ENCODE data around the gene TELO2.

Gene TELO2

GRCh38 chr16:1526608-1527555 is 33.7 kb downstream of the TELO2 start:
- no peak overlapping the region for H3K4me3 ChIP-seq (ENCODE audit: low read depth, low read length)
- TF ChIP-seq CTCF (conservative IDR thresholded peaks at IDR 0.05; ENCODE audit: low read depth, low read length) = no peak
- no peak for DNase-seq (ENCODE audit: low read depth)

GRCh38 chr16:1527836-1528811 is 35.0 kb downstream of the TELO2 start:
- peak; percentile 33 for DNase-seq (ENCODE audit: low read depth)
- TF ChIP-seq CTCF (conservative IDR thresholded peaks at IDR 0.05; ENCODE audit: low read depth, low read length) = no peak

GRCh38 chr16:1528921-1529537 is 35.9 kb downstream of the TELO2 start:
- no peak for TF ChIP-seq CTCF (conservative IDR thresholded peaks at IDR 0.05; ENCODE audit: low read depth, low read length)
- H3K4me3 ChIP-seq (ENCODE audit: low read depth, low read length) = no peak overlapping the region
- no peak for DNase-seq (ENCODE audit: low read depth)

More at GRCh38 chr16:1527836-1528811, 35.0 kb downstream of the TELO2 start:
- H3K4me3 ChIP-seq (ENCODE audit: low read depth, low read length) = no peak overlapping the region

GRCh38 chr16:1530349-1530882 is 37.3 kb downstream of the TELO2 start:
- TF ChIP-seq CTCF (conservative IDR thresholded peaks at IDR 0.05; ENCODE audit: low read depth, low read length) = no peak
- DNase-seq (ENCODE audit: low read depth) = no peak
- H3K4me3 ChIP-seq (ENCODE audit: low read depth, low read length) = no peak overlapping the region

GRCh38 chr16:1530883-1531637 is 37.9 kb downstream of the TELO2 start:
- peak; percentile 42 for DNase-seq (ENCODE audit: low read depth)
- no peak for TF ChIP-seq CTCF (conservative IDR thresholded peaks at IDR 0.05; ENCODE audit: low read depth, low read length)
- H3K4me3 ChIP-seq (ENCODE audit: low read depth, low read length) = no peak overlapping the region

- DNase-seq (ENCODE audit: low read depth) = no peak
- TF ChIP-seq CTCF (conservative IDR thresholded peaks at IDR 0.05; ENCODE audit: low read depth, low read length) = no peak
- no peak overlapping the region for H3K4me3 ChIP-seq (ENCODE audit: low read depth, low read length)
Observed at GRCh38 chr16:1531638-1531910, 38.4 kb downstream of the TELO2 start.

Data from choroid plexus epithelial cell (primary cell).